GM18499 (cell line): ENCODE results near the gene ATP8A2.

Source experiments
- ATAC-seq: cut with Tn5 transposase; IDR thresholded peaks from one replicate; pipeline ENCODE4 v1.9.1; 2021; ENCODE audit warnings: moderate number of reproducible peaks; ENCODE audit not compliant: insufficient read depth, unreplicated experiment

Gene ATP8A2

GRCh38 chr13:26017196-26017921, 645.6 kb downstream of the ATP8A2 start:
- no peak for ATAC-seq

DNA sequence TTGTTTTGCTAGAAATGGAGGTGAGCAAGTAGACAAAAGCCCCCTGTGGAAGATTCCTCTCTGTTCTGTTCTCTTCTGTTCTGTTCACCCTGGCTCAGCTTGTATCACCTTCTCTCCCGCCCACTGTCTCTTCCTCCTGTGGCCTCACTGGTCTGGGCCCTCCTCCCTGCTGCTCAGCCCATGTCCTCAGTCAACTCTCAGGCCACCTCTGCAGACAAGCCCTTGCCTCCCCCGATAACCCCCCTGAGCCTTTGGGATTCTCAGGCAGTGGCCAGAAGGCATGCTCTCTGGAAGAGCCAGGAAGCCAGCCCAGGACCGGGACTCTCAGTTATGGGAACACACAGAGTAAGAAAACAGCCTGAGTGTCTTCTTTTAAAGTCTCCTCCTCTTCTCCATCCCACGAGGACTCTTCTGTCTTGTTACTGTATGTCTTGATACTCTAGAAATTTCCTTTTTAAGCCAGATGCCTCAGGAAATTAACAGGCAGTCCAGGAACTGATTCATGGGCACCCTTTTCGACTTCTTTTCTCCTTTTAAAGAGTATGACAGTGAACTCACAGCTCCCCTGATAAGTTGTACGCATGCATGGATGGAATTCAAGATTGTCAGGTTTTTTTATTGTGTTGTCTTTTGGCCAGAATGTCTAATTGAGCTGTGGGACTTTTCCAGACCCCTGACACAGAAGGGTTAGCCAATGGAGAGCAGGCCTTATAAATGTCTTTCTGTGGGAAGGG, 646.3 kb downstream of the ATP8A2 start:
- no peak for ATAC-seq

- ATAC-seq, result no peak
Observed at GRCh38 chr13:26019251-26019650, 647.5 kb downstream of the ATP8A2 start.

DNA sequence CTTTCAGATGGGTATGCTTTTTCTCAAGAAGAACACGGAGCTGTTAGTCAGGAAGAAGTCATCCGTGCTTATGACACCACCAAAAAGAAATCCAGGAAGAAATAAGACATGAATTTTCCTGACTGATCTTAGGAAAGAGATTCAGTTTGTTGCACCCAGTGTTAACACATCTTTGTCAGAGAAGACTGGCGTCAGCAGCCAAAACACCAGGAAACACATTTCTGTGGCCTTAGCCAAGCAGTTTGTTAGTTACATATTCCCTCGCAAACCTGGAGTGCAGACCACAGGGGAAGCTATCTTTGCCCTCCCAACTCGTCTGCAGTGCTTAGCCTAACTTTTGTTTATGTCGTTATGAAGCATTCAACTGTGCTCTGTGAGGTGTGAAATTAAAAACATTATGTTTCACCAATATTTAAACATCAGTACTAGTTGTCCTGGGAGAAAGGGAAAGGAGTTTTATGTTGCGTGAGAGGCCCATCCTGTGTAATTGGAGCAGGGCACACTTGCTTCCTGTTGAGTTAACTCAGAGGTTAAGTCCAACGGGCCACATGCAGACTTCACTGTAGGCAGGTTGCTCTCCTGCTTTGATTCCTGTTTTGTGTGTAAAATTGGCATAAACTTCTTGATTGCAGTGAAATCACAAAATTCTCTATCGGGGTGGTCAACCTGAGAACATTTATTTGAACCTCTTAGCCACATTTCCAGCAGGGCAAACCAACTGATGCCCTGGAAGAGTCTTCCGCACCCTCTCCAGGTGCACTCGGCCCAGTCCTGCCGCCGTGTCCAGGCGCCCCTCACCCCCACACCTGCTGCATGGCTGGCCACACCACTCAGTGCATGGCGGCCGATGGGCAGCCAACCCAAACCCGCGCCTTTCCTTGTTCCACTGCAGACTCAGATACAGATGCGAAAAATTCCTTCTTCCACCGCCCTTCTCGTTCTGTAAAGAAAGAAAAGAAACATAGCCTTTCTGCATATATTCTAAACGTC, 648.4 kb downstream of the ATP8A2 start:
- no peak for ATAC-seq

GRCh38 chr13:26020891-26021290, 649.1 kb downstream of the ATP8A2 start:
- ATAC-seq, result no peak

- no peak for ATAC-seq
Observed at GRCh38 chr13:26021516-26021915, 649.7 kb downstream of the ATP8A2 start.

GRCh38 chr13:26021956-26022355, 650.2 kb downstream of the ATP8A2 start:
- no peak for ATAC-seq

DNA sequence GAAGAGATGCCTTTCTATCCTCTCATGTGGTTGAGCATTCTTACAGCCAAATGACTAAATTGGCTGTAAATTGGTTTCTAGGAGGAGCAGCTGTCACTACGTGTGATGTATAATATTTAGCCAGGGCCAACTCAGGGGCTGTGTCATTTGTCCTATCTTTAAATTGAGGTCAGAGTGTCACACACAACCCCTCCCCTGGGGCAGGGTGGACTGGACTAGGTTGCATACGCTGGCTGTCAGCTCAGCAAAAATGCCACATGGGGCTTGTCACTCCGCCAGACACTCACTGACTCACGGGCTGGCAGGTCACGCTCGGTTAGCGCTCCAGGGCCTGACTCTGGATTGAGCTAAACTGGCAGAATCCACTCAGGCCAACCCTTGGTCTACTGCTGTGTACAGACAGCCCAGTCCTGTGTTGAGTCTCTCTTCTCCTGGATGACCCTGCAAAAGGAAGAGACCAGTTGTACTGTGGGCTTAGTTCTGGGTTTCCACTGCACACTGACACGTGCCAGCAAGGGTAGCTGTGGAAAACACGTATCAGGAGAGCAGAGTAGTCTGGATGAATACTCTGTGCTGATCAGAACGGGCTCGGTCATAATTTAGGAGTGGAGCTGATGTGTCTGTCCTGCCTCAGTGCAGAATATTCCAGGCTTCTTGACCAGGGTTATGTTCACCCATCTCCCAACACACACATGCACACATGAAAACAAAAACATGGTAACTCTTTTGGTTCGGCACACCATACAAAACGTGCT, 650.9 kb downstream of the ATP8A2 start:
- ATAC-seq, result no peak

- no peak for ATAC-seq
Observed at GRCh38 chr13:26024558-26024957, 652.8 kb downstream of the ATP8A2 start.

GRCh38 chr13:26025196-26025595, 653.4 kb downstream of the ATP8A2 start:
- no peak for ATAC-seq

GRCh38 chr13:26025771-26026170, 654.0 kb downstream of the ATP8A2 start:
- no peak for ATAC-seq

DNA sequence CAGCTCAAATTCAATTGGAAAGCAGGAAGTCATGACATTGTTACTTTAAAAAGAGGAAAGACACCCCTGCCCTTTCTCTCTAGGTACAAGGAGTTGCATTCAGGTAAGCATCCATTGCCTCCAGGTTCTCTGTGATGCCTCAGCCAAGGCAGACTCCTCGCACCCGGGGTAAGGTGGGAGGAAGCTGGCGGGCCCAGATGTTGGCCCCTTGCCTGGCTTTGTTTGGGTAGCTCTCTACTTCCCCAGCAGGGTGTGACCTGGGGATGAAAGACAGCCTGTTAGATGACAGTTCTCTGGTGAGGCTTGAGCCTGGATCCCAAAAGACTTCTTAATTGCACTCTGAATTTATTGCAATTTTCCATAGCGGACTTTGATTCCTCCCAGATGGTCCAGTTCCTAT, 654.4 kb downstream of the ATP8A2 start:
- no peak for ATAC-seq

DNA sequence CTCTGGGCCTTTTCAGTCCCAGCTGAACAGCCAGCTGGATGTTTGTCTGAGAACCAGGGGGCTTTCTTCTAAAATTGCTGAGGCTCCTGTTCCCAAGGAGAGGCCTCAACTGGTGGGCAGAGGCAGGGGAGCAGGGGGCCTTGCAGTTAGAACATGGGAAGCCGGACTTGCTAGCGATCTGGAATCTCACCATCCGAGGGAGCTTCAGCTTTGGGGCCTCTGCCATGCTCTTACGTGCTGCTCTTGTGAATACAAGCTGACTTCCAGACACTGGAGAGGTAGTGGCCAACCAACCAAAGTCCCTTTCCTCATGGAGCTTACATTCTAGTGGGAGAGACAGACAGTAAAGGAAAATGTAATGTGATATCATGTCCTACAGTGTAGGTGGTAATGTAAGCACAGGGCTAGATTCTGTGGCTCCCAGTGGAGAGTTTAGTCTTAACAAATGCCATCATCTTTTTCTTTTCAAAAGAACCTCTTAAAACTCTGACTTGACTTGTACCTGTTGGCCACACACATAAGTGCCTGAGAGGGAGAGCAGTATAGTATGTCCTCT, 657.9 kb downstream of the ATP8A2 start:
- ATAC-seq, result no peak

GRCh38 chr13:26030331-26030730, 658.6 kb downstream of the ATP8A2 start:
- no peak for ATAC-seq

GRCh38 chr13:26034018-26034417, 662.2 kb downstream of the ATP8A2 start:
- ATAC-seq, result no peak

DNA sequence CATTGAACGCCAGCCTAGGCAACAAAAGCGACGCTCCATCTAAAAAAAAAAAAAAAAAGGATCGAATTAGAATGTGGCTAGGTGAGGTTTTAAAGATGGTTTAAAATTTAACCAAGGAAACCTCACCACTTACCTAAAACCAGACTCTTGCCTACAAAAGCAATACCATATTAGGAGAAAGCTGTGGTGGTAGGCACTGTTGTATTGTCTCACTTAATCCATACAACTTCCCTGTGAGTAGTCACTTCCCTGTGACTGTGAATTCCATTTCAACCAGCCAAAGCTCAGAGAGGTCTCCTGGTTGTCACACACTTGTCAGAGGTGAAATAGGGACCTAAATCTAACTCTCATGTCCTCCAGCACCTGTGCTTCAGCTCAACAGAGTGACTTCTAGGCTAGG, 664.6 kb downstream of the ATP8A2 start:
- ATAC-seq, result no peak

DNA sequence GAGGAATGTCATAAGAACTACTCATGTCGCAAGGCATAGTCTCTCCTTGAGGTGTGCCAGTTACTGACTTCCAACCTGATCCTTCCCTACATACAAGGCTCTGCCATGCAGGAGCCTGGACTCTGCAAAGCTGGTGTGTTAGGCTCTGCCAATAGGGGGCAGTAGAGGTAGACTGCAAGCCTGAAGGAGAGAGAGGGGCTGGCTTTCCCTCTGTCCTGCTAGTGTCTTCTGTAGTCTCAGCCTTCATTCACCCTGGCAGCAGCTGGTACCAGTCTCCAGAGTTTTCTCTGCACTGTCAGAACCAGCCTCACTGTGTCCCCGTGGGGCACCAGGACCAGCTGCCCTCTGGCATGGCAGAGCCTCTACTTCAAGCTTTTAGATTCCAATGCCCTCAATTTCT, 665.5 kb downstream of the ATP8A2 start:
- ATAC-seq, result no peak

GRCh38 chr13:26038931-26039475, 667.2 kb downstream of the ATP8A2 start:
- ATAC-seq, result no peak

GRCh38 chr13:26041444-26041843, 669.7 kb downstream of the ATP8A2 start:
- ATAC-seq, result no peak
